GM18526 (cell line): ENCODE data around the gene PCDH8.

Experiments used
- POLR2A ChIP-seq: IDR thresholded peaks from 3 replicates; pipeline ENCODE4 v1.6.1; 2011; ENCODE audit not compliant: insufficient read length; ENCODE audit errors: extremely low read depth

The PCDH8 gene

GRCh38 chr13:52800856-52801255 lies 47.6 kb downstream of the PCDH8 start:
- no peak for TF ChIP-seq POLR2A

GRCh38 chr13:52798770-52799430 lies 49.5 kb downstream of the PCDH8 start:
- TF ChIP-seq POLR2A: no peak

DNA sequence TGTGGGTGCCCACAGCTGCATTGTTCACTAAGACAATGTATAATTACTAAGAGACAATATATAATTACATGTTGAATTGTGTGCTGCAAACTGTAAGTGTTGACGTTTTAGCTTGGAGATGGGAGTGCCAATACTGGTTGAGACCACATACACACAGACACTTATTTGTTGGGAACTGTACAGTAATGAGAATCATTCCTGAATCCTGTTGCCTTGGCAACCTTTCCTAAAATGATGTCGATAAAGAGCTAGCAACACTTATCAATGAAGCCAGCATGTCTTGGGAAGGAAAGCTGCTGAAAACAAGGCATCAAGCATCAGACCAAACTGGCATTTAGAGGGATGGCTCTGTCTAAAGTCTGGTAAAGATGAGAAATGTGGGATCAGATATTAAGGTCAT lies 51.3 kb downstream of the PCDH8 start:
- no peak for TF ChIP-seq POLR2A

DNA sequence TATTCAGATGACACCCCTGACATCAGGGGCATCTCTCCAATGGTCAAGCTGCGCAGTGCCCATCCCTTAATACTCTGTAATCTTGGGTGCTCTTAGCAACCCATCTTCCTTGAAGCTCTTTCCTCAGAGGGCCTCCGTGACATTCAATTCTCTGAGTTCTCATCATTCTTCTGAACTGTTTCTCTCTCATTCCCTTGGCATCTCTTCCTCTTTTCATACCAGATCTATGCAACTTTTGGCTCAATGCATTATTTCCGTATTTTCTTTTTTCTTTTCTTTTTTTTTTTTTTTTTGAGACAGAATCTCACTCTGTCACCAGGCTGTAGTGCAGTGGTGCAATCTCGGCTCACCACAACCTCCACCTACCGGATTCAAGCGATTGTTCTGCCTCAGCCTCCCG lies 53.9 kb downstream of the PCDH8 start:
- no peak for TF ChIP-seq POLR2A

DNA sequence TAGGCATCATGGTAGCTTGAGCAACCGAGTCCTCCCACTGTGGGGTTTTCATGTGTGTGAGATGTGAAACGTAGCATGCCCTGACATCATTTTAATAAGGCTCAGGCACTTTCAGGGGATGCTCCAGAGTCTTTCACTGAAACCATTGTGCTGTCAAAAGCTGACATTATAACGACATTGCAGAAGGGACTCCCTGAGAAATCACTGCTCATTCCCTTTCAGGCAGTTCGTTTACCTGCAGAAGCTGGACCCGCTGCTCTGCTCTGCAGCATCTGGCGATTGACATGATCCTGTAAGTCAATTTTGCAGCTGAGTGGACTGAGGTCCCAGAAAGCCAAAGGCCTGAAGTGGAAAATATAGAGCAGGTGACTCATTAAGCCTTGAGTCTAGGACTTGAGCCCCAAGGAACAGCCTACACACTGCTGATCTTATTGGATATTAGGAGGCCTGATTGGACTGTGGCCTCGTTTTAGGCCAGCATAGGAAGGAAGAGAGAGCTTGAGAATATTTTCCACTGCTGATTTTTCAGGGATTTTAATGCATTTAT lies 54.9 kb downstream of the PCDH8 start:
- no peak for TF ChIP-seq POLR2A
